ENCODE data around the gene SERPINA1. TPM values are rescaled to one million over a fixed set of nuclear protein-coding genes. Genes with fewer than 3 reads are reported as not detected.

Gene SERPINA1
- total and polyA plus RNA-seq, 2 of the 13 experiments (the other 11 are each of a cell fraction or from before 2014, with no cell fraction given) = 3,266 to 11,015 TPM

DNA sequence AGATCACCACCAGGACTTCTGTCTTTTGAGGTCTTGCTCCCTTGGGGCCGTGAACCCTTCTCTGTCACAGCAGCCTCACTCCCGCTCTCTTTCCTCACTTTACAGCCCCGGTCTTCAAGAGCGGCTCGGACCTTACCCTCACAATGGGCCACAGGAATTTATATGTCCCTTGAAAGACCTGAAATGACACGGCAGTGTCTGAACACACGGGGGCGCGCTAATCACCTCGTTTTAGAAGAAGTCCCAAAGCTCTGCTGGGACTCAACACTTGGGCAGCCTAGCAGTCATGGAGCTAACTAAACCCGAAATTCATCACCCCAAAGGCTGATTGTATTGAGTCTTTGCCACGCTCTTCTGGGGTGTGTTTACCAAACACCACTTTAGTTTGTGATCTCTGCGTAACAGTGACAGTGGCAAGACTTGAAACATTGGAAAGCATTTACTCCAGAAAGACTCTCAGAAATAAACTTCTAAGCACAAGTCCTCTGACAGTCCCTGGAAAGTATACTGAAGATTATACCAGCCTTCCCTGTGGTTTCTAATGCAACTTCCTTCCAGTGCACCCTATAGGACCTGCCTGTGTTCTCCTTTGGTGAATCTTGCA is 35.2 kb upstream of the SERPINA1 start (continued):
- TF ChIP-seq, protein P1, sequence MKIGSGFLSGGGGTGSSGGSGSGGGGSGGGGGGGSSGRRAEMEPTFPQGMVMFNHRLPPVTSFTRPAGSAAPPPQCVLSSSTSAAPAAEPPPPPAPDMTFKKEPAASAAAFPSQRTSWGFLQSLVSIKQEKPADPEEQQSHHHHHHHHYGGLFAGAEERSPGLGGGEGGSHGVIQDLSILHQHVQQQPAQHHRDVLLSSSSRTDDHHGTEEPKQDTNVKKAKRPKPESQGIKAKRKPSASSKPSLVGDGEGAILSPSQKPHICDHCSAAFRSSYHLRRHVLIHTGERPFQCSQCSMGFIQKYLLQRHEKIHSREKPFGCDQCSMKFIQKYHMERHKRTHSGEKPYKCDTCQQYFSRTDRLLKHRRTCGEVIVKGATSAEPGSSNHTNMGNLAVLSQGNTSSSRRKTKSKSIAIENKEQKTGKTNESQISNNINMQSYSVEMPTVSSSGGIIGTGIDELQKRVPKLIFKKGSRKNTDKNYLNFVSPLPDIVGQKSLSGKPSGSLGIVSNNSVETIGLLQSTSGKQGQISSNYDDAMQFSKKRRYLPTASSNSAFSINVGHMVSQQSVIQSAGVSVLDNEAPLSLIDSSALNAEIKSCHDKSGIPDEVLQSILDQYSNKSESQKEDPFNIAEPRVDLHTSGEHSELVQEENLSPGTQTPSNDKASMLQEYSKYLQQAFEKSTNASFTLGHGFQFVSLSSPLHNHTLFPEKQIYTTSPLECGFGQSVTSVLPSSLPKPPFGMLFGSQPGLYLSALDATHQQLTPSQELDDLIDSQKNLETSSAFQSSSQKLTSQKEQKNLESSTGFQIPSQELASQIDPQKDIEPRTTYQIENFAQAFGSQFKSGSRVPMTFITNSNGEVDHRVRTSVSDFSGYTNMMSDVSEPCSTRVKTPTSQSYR (CRISPR knock-in tag; IDR thresholded peaks at IDR 0.05; ENCODE audit: borderline replicate concordance) = no peak
- no peak for TF ChIP-seq ZNF546 (CRISPR knock-in tag; conservative IDR thresholded peaks at IDR 0.05)
- no peak for TF ChIP-seq GABPB1 (CRISPR knock-in tag; IDR thresholded peaks at IDR 0.05)
- TF ChIP-seq, protein P2, sequence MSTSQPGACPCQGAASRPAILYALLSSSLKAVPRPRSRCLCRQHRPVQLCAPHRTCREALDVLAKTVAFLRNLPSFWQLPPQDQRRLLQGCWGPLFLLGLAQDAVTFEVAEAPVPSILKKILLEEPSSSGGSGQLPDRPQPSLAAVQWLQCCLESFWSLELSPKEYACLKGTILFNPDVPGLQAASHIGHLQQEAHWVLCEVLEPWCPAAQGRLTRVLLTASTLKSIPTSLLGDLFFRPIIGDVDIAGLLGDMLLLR (CRISPR knock-in tag; IDR thresholded peaks at IDR 0.05) = no peak
- TF ChIP-seq, protein P3, sequence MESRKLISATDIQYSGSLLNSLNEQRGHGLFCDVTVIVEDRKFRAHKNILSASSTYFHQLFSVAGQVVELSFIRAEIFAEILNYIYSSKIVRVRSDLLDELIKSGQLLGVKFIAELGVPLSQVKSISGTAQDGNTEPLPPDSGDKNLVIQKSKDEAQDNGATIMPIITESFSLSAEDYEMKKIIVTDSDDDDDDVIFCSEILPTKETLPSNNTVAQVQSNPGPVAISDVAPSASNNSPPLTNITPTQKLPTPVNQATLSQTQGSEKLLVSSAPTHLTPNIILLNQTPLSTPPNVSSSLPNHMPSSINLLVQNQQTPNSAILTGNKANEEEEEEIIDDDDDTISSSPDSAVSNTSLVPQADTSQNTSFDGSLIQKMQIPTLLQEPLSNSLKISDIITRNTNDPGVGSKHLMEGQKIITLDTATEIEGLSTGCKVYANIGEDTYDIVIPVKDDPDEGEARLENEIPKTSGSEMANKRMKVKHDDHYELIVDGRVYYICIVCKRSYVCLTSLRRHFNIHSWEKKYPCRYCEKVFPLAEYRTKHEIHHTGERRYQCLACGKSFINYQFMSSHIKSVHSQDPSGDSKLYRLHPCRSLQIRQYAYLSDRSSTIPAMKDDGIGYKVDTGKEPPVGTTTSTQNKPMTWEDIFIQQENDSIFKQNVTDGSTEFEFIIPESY (CRISPR knock-in tag; IDR thresholded peaks at IDR 0.05) = no peak
- TF ChIP-seq SIX1 (CRISPR knock-in tag; IDR thresholded peaks at IDR 0.05; ENCODE audit: borderline replicate concordance) = no peak
- no peak for TF ChIP-seq KDM3A (CRISPR knock-in tag; IDR thresholded peaks at IDR 0.05; ENCODE audit: low read depth)
- no peak for TF ChIP-seq REXO4 (CRISPR knock-in tag; IDR thresholded peaks at IDR 0.05; ENCODE audit: borderline replicate concordance)
- TF ChIP-seq THAP11 (CRISPR knock-in tag; IDR thresholded peaks at IDR 0.05) = peak; percentile 14; the same call in 1 of the 2 replicates
- TF ChIP-seq, protein P4, sequence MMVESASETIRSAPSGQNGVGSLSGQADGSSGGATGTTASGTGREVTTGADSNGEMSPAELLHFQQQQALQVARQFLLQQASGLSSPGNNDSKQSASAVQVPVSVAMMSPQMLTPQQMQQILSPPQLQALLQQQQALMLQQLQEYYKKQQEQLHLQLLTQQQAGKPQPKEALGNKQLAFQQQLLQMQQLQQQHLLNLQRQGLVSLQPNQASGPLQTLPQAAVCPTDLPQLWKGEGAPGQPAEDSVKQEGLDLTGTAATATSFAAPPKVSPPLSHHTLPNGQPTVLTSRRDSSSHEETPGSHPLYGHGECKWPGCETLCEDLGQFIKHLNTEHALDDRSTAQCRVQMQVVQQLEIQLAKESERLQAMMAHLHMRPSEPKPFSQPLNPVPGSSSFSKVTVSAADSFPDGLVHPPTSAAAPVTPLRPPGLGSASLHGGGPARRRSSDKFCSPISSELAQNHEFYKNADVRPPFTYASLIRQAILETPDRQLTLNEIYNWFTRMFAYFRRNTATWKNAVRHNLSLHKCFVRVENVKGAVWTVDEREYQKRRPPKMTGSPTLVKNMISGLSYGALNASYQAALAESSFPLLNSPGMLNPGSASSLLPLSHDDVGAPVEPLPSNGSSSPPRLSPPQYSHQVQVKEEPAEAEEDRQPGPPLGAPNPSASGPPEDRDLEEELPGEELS (CRISPR knock-in tag; IDR thresholded peaks at IDR 0.05) = no peak
- TF ChIP-seq ZNF567 (CRISPR knock-in tag; IDR thresholded peaks at IDR 0.05; ENCODE audit: borderline replicate concordance) = no peak
- TF ChIP-seq, protein P5, sequence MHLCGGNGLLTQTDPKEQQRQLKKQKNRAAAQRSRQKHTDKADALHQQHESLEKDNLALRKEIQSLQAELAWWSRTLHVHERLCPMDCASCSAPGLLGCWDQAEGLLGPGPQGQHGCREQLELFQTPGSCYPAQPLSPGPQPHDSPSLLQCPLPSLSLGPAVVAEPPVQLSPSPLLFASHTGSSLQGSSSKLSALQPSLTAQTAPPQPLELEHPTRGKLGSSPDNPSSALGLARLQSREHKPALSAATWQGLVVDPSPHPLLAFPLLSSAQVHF (CRISPR knock-in tag; IDR thresholded peaks at IDR 0.05) = no peak
- TF ChIP-seq ZNF607 (CRISPR knock-in tag; IDR thresholded peaks at IDR 0.05; ENCODE audit: borderline replicate concordance) = no peak
- TF ChIP-seq KAT8 (CRISPR knock-in tag; IDR thresholded peaks at IDR 0.05) = 0 out of 2 replicates have a peak, but pooled peaks have one; percentile 31
- TF ChIP-seq, protein P6, sequence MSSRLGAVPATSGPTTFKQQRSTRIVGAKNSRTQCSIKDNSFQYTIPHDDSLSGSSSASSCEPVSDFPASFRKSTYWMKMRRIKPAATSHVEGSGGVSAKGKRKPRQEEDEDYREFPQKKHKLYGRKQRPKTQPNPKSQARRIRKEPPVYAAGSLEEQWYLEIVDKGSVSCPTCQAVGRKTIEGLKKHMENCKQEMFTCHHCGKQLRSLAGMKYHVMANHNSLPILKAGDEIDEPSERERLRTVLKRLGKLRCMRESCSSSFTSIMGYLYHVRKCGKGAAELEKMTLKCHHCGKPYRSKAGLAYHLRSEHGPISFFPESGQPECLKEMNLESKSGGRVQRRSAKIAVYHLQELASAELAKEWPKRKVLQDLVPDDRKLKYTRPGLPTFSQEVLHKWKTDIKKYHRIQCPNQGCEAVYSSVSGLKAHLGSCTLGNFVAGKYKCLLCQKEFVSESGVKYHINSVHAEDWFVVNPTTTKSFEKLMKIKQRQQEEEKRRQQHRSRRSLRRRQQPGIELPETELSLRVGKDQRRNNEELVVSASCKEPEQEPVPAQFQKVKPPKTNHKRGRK (CRISPR knock-in tag; IDR thresholded peaks at IDR 0.05) = no peak
- TF ChIP-seq PHF21A (CRISPR knock-in tag; IDR thresholded peaks at IDR 0.05) = 0 out of 2 replicates have a peak, but pooled peaks have one; percentile 29
- TF ChIP-seq STAG1 (CRISPR knock-in tag; IDR thresholded peaks at IDR 0.05) = peak; percentile 91
